ENCODE data around the gene FNDC3B.

DNA sequence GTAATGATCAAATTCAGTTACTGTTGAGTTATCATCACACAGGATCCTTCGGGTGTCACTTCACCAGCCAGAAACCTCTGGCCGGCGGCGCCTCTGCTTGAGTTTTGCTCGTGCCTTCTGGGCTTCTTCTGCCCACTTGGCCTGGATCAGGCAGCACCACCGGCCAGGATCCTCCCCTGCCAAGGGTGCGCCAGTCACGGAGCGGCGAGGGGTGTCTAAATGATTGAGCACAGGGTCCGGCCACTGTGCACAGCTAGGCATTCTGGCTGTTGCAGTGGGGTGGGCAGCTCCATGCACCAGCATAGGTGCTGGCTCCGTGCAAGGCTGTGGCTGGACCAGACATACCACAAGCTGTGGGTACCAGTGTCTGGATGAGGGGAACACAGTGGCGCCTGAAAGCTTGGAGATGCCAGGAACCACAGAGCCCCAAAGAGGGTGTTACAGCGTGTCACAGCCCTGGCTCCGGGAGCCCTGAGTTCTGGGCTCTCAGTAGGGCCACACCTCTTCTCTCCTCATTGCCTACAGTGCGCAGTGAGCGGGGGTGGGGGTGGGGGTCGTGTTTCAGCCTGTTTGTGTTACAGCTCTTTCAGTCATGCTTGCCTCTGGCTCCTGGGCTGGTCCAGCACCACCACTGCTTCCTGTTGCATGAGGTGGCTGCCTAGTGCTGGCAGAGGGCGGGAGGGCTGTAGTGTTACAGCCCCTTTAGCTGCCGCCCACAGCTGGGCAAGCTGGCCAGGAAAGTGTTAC lies 169.4 kb downstream of the FNDC3B start:
- TF ChIP-seq, protein P1, sequence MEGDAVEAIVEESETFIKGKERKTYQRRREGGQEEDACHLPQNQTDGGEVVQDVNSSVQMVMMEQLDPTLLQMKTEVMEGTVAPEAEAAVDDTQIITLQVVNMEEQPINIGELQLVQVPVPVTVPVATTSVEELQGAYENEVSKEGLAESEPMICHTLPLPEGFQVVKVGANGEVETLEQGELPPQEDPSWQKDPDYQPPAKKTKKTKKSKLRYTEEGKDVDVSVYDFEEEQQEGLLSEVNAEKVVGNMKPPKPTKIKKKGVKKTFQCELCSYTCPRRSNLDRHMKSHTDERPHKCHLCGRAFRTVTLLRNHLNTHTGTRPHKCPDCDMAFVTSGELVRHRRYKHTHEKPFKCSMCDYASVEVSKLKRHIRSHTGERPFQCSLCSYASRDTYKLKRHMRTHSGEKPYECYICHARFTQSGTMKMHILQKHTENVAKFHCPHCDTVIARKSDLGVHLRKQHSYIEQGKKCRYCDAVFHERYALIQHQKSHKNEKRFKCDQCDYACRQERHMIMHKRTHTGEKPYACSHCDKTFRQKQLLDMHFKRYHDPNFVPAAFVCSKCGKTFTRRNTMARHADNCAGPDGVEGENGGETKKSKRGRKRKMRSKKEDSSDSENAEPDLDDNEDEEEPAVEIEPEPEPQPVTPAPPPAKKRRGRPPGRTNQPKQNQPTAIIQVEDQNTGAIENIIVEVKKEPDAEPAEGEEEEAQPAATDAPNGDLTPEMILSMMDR (IDR thresholded peaks at IDR 0.05), result no peak
- no peak for TF ChIP-seq EZH2 (IDR thresholded peaks at IDR 0.05; ENCODE audit: borderline replicate concordance, insufficient read depth, low read depth, low read length, poor library complexity, severe bottlenecking)

Data from B cell (primary cell).